ENCODE data around the gene SHKBP1.

SHKBP1 gene

GRCh38 chr19:40603389-40604170 lies 26.9 kb downstream of the SHKBP1 start:
- peak; percentile 89 for DNase-seq

GRCh38 chr19:40604171-40604646 lies 27.5 kb downstream of the SHKBP1 start:
- no peak for DNase-seq

GRCh38 chr19:40604647-40605215 lies 28.1 kb downstream of the SHKBP1 start:
- DNase-seq = no peak

GRCh38 chr19:40605216-40605971 lies 28.7 kb downstream of the SHKBP1 start:
- peak; percentile 36 for DNase-seq

GRCh38 chr19:40607311-40608239 lies 30.9 kb downstream of the SHKBP1 start:
- DNase-seq = no peak

GRCh38 chr19:40608240-40608621 lies 31.6 kb downstream of the SHKBP1 start:
- no peak for DNase-seq

GRCh38 chr19:40608957-40609356 lies 32.3 kb downstream of the SHKBP1 start:
- no peak for DNase-seq

- DNase-seq = peak; percentile 67
Measured at GRCh38 chr19:40609561-40610395, 33.1 kb downstream of the SHKBP1 start.

GRCh38 chr19:40610396-40611064 lies 33.9 kb downstream of the SHKBP1 start:
- no peak for DNase-seq

GRCh38 chr19:40611096-40611495 lies 34.4 kb downstream of the SHKBP1 start:
- DNase-seq = no peak

GRCh38 chr19:40611900-40612698 lies 35.4 kb downstream of the SHKBP1 start:
- DNase-seq = no peak

- DNase-seq = peak; percentile 37
Measured at GRCh38 chr19:40612831-40613689, 36.4 kb downstream of the SHKBP1 start.

- peak; percentile 80 for DNase-seq
Measured at GRCh38 chr19:40613690-40614621, 37.3 kb downstream of the SHKBP1 start.

GRCh38 chr19:40614622-40615411 lies 38.1 kb downstream of the SHKBP1 start:
- DNase-seq = peak; percentile 96

- DNase-seq = no peak
Measured at GRCh38 chr19:40616178-40616577, 39.5 kb downstream of the SHKBP1 start.

- DNase-seq = no peak
Measured at GRCh38 chr19:40616941-40617340, 40.3 kb downstream of the SHKBP1 start.

GRCh38 chr19:40617961-40618360 lies 41.3 kb downstream of the SHKBP1 start:
- no peak for DNase-seq

Data from fibroblast of skin of right quadriceps (primary cell).